ENCODE results near the gene C5orf52.
"Not testable (repeated sequence)": the region's sequence is repeated elsewhere in the genome, so short reads cannot be mapped to it uniquely, and the experiment has no call there.

C5orf52 gene

GRCh38 chr5:157659868-157660660, 11.3 kb upstream of the C5orf52 start:
- H3K4me3 ChIP-seq (replicated peaks in 1 of 2; ENCODE audit: low read depth in 2 of 2, low read length in 2 of 2): no peak overlapping the region
- no peak for DNase-seq (ENCODE audit: low read depth in 2 of 2)
- no peak for TF ChIP-seq CTCF (IDR thresholded peaks at IDR 0.05; ENCODE audit: low read depth, low read length)

GRCh38 chr5:157665467-157666070, 5.8 kb upstream of the C5orf52 start:
- no peak overlapping the region for H3K4me3 ChIP-seq (replicated peaks in 1 of 2; ENCODE audit: low read depth in 2 of 2, low read length in 2 of 2)
- TF ChIP-seq CTCF (IDR thresholded peaks at IDR 0.05; ENCODE audit: low read depth, low read length): no peak
- peak; percentile 82 to 90 for DNase-seq (ENCODE audit: low read depth in 2 of 2)

GRCh38 chr5:157668356-157668755, 3.0 kb upstream of the C5orf52 start:
- H3K4me3 ChIP-seq (replicated peaks in 1 of 2; ENCODE audit: low read depth in 2 of 2, low read length in 2 of 2): no peak overlapping the region
- DNase-seq (ENCODE audit: low read depth in 2 of 2): no peak
- no peak for TF ChIP-seq CTCF (IDR thresholded peaks at IDR 0.05; ENCODE audit: low read depth, low read length)

GRCh38 chr5:157669701-157670097, 1.6 kb upstream of the C5orf52 start:
- no peak for DNase-seq (ENCODE audit: low read depth in 2 of 2)
- no peak for TF ChIP-seq CTCF (IDR thresholded peaks at IDR 0.05; ENCODE audit: low read depth, low read length)
- H3K4me3 ChIP-seq (replicated peaks in 1 of 2; ENCODE audit: low read depth in 2 of 2, low read length in 2 of 2): no peak overlapping the region

GRCh38 chr5:157671592-157672330, 428 bp downstream of the C5orf52 start:
- DNase-seq (ENCODE audit: low read depth in 2 of 2): no peak
- no peak for TF ChIP-seq CTCF (IDR thresholded peaks at IDR 0.05; ENCODE audit: low read depth, low read length)
- H3K4me3 ChIP-seq (replicated peaks in 1 of 2; ENCODE audit: low read depth in 2 of 2, low read length in 2 of 2): peak overlapping the region; percentile 64 to 66

GRCh38 chr5:157672976-157673375, 1.6 kb downstream of the C5orf52 start:
- DNase-seq (ENCODE audit: low read depth in 2 of 2): no peak
- TF ChIP-seq CTCF (IDR thresholded peaks at IDR 0.05; ENCODE audit: low read depth, low read length): no peak
- H3K4me3 ChIP-seq (replicated peaks in 1 of 2; ENCODE audit: low read depth in 2 of 2, low read length in 2 of 2): no peak overlapping the region

GRCh38 chr5:157674351-157674750, 3.0 kb downstream of the C5orf52 start:
- DNase-seq (ENCODE audit: low read depth in 2 of 2); H3K4me3 ChIP-seq (replicated peaks in 1 of 2; ENCODE audit: low read depth in 2 of 2, low read length in 2 of 2): not testable (repeated sequence)
